PC-3 (cell line): ENCODE data around the gene ZNF804A. TPM values are rescaled to one million over a fixed set of nuclear protein-coding genes. Genes with fewer than 3 reads are reported as not detected.

Experiments
- ATAC-seq: fragments of 200-7000 bp; cut with Tn5 transposase; 2 replicates; pipeline ENCODE4 v1.9.1; 2020; ENCODE audit warnings: mild to moderate bottlenecking, moderate library complexity
- BruUV-seq: library from RNA; stranded (reverse); fragments of 400-500 nt; replicated peaks from 2 replicates; lab custom pipeline; 2021; lab: Mats Ljungman, UMichigan
- CTCF ChIA-PET: fragments of 300-600 bp; sonication (Branson Sonifier 250); formaldehyde crosslinking; loops from one replicate; lab custom pipeline; 2022; ENCODE audit warnings: antibody characterized with exemption; lab: Charles Lee
- POLR2A ChIA-PET: fragments of 300-600 bp; sonication (Branson Sonifier 250); formaldehyde crosslinking; loops from one replicate; lab custom pipeline; 2022; ENCODE audit warnings: antibody characterized with exemption; ENCODE audit not compliant: unreplicated experiment; lab: Charles Lee
- DNase-seq: peaks from one replicate; pipeline ENCODE4 v3.0.0-alpha.2; 2015
- H2AFZ ChIP-seq: fragments of 300-600 bp; sonication (generic); 2 replicates; pipeline ENCODE4 v1.6.0; 2016; ENCODE audit warnings: antibody characterized with exemption, low read length
- H3F3A ChIP-seq: fragments of 300-600 bp; sonication (generic); one replicate; pipeline ENCODE4 v1.6.0; 2017; ENCODE audit warnings: antibody characterized with exemption, low read length, control low read depth, mild to moderate bottlenecking; ENCODE audit not compliant: unreplicated experiment
- H3K27ac ChIP-seq: fragments of 300-600 bp; sonication (generic); 2 replicates; pipeline ENCODE4 v1.5.1; 2016; ENCODE audit warnings: mild to moderate bottlenecking, low read length
- H3K27me3 ChIP-seq: fragments of 300-600 bp; sonication (generic); 2 replicates; pipeline ENCODE4 v1.6.1; 2016; ENCODE audit warnings: low read length, mixed read lengths
- H3K36me3 ChIP-seq: fragments of 300-600 bp; sonication (generic); 2 replicates; pipeline ENCODE4 v1.6.1; 2016; ENCODE audit warnings: low read depth, mixed run types, low read length, mixed read lengths
- H3K4me1 ChIP-seq: fragments of 300-600 bp; sonication (generic); 2 replicates; pipeline ENCODE4 v1.5.1; 2016; ENCODE audit warnings: low read length; ENCODE audit not compliant: insufficient read depth
- H3K4me2 ChIP-seq: fragments of 300-600 bp; sonication (generic); 2 replicates; pipeline ENCODE4 v1.6.0; 2016; ENCODE audit warnings: low read length
- H3K4me3 ChIP-seq: fragments of 300-600 bp; sonication (generic); 2 replicates; pipeline ENCODE4 v1.5.1; 2016; ENCODE audit warnings: mild to moderate bottlenecking, low read length, mixed read lengths
- H3K79me2 ChIP-seq: fragments of 300-600 bp; sonication (generic); 2 replicates; pipeline ENCODE4 v1.6.1; 2017; ENCODE audit warnings: low read length, mixed read lengths
- H3K9ac ChIP-seq: fragments of 300-600 bp; sonication (generic); 2 replicates; pipeline ENCODE4 v1.6.0; 2016; ENCODE audit warnings: mild to moderate bottlenecking, low read length
- H3K9me2 ChIP-seq: fragments of 300-600 bp; sonication (generic); replicated peaks from 2 replicates; pipeline ENCODE4 v1.6.1; 2016; ENCODE audit warnings: mixed run types, low read length, mixed read lengths
- H3K9me3 ChIP-seq: fragments of 300-600 bp; sonication (generic); 2 replicates; pipeline ENCODE4 v1.6.1; 2016; ENCODE audit warnings: low read length, mixed read lengths
- H4K20me1 ChIP-seq: fragments of 300-600 bp; sonication (generic); 2 replicates; pipeline ENCODE4 v1.6.1; 2016; ENCODE audit warnings: low read length, mixed read lengths
- CTCF ChIP-seq: fragments of 300-600 bp; sonication (generic); conservative IDR thresholded peaks from 2 replicates; pipeline ENCODE4 v1.5.1; 2017; ENCODE audit warnings: antibody characterized with exemption, low read depth, mild to moderate bottlenecking, low read length
- EZH2 ChIP-seq: fragments of 300-600 bp; sonication (generic); IDR thresholded peaks from one replicate; pipeline ENCODE4 v1.6.1; 2017; ENCODE audit warnings: antibody characterized with exemption, mild to moderate bottlenecking, low read length; ENCODE audit not compliant: unreplicated experiment
- EZH2phosphoT487 ChIP-seq: fragments of 300-600 bp; sonication (generic); IDR thresholded peaks from 2 replicates; pipeline ENCODE4 v1.6.1; 2018; ENCODE audit warnings: mild to moderate bottlenecking, antibody characterized with exemption, low read length, borderline replicate concordance
- intact Hi-C: fragments of 100-400 bp; cut with micrococcal nuclease; formaldehyde crosslinking; loops from 2 replicates; pipeline ENCODE4 v1.9.0; 2023
- total RNA-seq: library from RNA; depleted of rRNA; stranded (reverse); fragments of >200 nt; gene quantifications from 2 replicates; pipeline ENCODE4 v1.2.3, GENCODE V29; 2014

ZNF804A gene
- total RNA-seq, 1 experiment from 2014 or later, result 1.9 TPM

- H3K9ac ChIP-seq, result no peak overlapping the region
- H3K4me1 ChIP-seq, result no peaks in the 10 kb centered on the region; the same call in 1 of the 2 replicates
- H3K79me2 ChIP-seq, result no peaks in the 10 kb centered on the region
- H3K4me3 ChIP-seq, result no peak overlapping the region
- ATAC-seq, result peak; percentile 38; the same call in 1 of the 2 replicates
- no peaks in the 10 kb centered on the region for H3K27me3 ChIP-seq
- H3F3A ChIP-seq, result no peaks in the 10 kb centered on the region
- no peaks in the 10 kb centered on the region for H4K20me1 ChIP-seq
- no peak overlapping the region for H3K27ac ChIP-seq
- no peaks in the 10 kb centered on the region for H3K36me3 ChIP-seq
- intact Hi-C loops, result no loop called here
- no peak overlapping the region for H2AFZ ChIP-seq
- H3K9me2 ChIP-seq, result no peaks in the 10 kb centered on the region
- peak; percentile 74 for DNase-seq
- ChIA-PET CTCF (interaction anchor here (0.6 to 1.1 kb wide), 2 partner anchors 15 to 1363 kb away, joined by 3 read pairs; no protein-coding TSS in a partner anchor), POLR2A (no interaction called here)
- H3K9me3 ChIP-seq, result no peaks in the 10 kb centered on the region
- BruUV-seq, result no TSS peak
- TF ChIP-seq CTCF (peak; percentile 77), EZH2phosphoT487 (no peak)
- no peak overlapping the region for H3K4me2 ChIP-seq
These were observed 13.2 kb downstream of the ZNF804A start for GRCh38 chr2:184611361-184612085.

- POLR2A ChIA-PET, result no interaction called here
These were observed 22.0 kb downstream of the ZNF804A start for GRCh38 chr2:184620367-184620766.

More at GRCh38 chr2:184620367-184620766, 22.0 kb downstream of the ZNF804A start:
- H3K4me2 ChIP-seq, result no peak overlapping the region
- no peaks in the 10 kb centered on the region for H4K20me1 ChIP-seq
- H3K79me2 ChIP-seq, result no peaks in the 10 kb centered on the region
- H2AFZ ChIP-seq, result no peak overlapping the region
- no peaks in the 10 kb centered on the region for H3K9me3 ChIP-seq
- no peaks in the 10 kb centered on the region for H3K36me3 ChIP-seq
- 0 out of 2 replicates have a peak, but pooled peaks have one; percentile 48 for ATAC-seq
- CTCF ChIA-PET, result no interaction called here
- H3K4me3 ChIP-seq, result no peak overlapping the region
- no peak for DNase-seq
- TF ChIP-seq EZH2phosphoT487 (no peak), CTCF (no peak), EZH2 (no peak)
- no TSS peak for BruUV-seq
- H3K27me3 ChIP-seq, result no peaks in the 10 kb centered on the region
- no peaks in the 10 kb centered on the region for H3K9me2 ChIP-seq
- no peak overlapping the region for H3K9ac ChIP-seq
- intact Hi-C loops, result no loop called here
- no peak overlapping the region for H3K27ac ChIP-seq
- H3K4me1 ChIP-seq, result peaks cover 4% of the 10 kb centered on the region; the same call in 1 of the 2 replicates
- no peaks in the 10 kb centered on the region for H3F3A ChIP-seq
